ENCODE results near the gene EIF3J.
"Not testable (repeated sequence)": the region's sequence is repeated elsewhere in the genome, so short reads cannot be mapped to it uniquely, and the experiment has no call there.

Gene EIF3J, protein sequence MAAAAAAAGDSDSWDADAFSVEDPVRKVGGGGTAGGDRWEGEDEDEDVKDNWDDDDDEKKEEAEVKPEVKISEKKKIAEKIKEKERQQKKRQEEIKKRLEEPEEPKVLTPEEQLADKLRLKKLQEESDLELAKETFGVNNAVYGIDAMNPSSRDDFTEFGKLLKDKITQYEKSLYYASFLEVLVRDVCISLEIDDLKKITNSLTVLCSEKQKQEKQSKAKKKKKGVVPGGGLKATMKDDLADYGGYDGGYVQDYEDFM

DNA sequence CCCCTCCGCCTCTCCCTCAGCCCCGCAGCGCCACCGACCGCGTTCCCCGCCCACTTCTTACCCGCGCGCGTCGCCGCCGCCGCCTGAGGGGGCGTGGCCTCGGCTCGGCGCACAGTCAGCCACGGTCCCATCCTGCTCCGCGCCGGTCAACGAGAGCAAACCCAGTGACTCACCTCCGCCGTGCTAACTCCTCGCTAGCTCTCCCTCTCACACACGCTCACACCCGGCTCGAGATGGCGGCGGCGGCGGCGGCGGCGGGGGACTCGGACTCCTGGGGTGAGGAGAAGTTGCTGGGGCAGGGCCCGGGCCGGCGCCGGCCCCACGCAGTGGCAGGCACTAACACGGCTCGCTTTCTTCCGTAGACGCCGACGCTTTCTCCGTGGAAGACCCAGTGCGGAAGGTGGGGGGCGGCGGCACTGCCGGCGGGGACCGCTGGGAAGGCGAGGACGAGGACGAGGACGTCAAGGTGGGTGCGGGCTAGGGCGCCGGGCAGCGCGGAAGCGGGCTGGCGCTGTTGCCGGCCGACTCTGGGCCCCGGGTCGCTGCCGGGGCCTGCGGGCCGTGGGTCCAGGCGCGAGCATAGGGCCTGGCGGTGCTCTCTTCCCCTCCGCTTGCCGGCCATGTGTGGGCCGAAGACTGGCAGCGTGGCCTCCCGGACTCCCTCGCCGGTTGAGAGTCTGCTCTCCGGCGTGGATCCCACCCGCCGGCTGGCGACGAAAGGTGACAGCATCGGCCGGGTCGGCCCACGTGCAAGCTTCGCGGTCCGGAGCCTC lies at the start of gene EIF3J:
EIF3J (plus strand) TSS at position 186 of the 773 bp plus-strand sequence; CDS start at position 234, 48 bp downstream.
- DNase-seq, result peak; percentile 98

DNA sequence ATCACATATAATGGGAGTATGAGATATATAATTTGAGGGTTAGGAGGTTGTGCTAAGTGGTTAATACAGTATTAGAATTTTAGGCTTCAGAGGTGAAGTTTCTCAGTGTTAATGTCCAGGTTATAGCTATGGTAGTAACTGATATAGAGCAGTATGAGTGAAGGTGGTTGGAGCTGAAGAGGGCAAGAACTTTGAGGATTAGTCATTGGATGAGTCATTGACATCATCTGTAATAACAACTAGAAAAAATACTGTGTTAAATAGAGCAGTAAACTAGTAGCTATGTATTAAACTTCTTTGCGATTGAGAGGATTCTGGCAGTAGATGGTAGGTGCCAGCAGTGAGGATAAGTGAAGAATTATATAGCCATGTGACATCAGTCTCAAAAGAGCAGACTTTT lies 47.5 kb upstream of the EIF3J start:
- DNase-seq, result peak; percentile 84

DNA sequence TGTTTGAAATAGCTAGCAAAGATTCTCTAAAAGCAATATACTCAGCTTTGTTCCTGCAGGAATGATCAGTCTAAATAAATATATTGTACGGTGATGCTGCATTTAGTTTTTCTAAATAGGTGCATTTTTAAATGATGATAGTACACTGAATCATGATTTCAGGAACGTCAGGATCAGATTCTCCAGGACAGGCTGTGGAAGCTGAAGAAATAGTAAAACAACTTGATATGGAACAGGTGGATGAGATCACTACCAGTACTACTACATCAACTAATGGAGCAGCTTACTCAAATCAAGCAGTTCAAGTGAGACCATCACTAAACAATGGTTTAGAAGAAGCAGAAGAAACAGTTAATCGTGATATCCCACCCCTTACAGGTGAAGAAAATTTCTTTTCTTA lies 46.3 kb upstream of the EIF3J start:
- DNase-seq, result peak; percentile 16

DNA sequence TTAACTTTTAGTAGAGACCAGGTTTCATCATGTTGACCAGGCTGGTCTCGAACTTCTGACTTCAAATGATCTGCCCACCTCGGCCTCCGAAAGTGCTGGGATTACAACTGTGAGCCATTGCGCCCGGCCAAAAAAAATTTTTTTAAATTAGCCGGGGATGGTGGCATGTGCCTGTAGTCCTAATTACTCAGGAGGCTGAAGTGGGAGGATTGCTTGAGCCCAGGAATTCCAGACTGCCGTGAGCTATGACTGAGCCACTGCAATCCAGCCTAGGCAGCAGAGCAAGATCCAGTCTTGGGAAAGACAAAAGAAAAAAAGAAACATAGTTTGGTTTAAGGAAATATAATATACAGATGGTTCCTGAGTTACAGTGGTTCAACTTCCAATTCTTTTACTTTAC lies 44.9 kb upstream of the EIF3J start:
- no peak for DNase-seq

DNA sequence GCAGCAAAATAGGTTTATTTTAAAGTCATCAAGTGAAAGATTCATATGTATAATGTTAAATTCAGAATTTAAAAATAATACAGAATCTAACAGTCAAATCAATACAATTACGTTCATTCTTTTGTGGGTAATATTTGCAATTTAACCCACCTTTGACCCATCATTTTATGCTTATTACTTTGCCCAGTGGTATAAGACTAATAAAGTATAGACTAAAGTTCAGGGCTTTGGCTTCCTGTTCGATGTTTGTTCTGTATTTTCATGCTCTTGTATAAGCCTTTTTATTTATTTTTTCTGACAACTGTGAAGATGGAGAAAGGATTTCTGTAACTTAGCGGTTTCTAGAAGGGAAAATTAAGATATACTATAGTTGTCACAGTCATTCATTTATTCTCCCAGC lies 44.3 kb upstream of the EIF3J start:
- no peak for DNase-seq

DNA sequence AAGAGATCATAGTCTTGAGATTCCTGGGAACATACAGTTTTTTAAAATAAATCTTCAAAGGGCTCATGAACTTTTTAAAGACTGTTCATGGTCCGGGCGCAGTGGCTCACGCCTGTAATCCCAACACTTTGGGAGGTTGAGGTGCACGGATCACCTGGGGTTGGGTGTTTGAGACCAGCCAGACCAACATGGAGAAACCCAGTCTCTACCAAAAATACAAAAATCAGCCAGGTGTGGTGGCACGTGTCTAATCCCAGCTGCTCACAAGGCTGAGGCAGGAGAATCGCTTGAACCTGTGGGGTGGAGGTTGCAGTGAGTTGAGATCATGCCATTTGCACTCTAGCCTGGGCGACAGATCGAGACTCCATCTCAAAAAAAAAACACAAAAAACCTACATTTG lies 41.4 kb upstream of the EIF3J start:
- DNase-seq, result no peak

DNA sequence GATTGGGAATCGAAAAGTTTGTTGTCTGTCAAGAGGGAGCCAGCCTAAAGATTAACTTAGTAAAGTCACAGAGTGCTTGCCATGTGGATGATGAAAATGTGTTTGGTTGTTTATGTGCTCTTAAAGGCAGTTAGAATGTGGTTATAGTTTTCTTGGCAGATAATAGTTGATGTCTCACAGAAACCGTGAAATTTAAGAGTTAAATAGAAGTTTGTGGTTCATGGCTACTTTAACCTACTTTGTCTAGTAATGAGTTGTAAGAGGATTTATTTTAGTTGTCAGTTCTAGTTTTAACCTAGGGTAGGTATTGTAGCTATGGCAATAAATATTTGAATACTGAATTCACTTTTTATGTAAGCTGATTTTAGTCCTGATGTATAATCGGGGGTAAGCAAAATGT lies 36.4 kb upstream of the EIF3J start:
- DNase-seq, result no peak

DNA sequence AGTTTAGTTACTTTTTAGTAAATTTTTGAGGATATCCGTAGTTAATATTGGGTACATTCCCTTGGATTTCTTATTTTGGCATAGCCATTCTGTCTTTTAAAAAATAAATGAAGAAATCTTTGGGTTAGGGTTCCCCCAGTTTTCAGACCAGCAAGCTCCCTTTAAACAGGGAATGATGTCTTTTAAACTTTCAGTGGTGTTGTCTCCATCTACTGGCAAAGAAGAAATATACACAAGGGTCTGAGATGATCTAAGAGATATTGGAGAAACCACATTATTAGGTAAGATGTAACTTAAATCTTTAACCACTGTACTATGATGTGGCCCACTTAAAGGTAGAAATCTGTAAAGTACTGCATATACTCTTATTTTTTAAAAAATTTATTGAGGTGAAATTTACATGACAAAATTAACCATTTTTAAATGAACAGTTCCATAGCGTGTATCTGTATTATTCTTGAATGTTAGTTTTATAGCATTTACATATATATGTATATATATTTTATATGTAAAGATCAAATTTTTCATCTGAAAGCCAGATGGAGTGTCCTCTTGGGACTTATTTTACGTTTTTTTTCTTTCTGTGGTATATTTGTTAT lies 35.1 kb upstream of the EIF3J start:
- DNase-seq, result peak; percentile 55

DNA sequence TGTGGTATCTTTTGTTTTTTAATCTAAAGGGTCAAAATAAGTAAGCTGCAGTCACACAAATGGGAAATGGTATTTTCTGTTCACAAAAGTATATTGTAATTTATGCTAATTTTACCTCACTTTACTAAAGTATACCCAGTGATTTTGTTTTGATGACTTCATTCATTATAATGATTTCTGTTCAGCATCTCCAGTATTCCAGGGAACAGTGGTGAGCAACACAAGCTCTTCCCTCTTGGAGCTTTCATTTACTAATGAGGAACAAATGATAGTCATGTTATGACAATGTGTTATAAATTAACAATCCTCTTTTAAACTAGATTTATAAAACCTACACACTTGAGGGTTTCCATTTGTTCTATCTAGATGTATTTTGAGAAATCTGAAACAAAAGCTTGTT lies 20.5 kb upstream of the EIF3J start:
- DNase-seq, result no peak

DNA sequence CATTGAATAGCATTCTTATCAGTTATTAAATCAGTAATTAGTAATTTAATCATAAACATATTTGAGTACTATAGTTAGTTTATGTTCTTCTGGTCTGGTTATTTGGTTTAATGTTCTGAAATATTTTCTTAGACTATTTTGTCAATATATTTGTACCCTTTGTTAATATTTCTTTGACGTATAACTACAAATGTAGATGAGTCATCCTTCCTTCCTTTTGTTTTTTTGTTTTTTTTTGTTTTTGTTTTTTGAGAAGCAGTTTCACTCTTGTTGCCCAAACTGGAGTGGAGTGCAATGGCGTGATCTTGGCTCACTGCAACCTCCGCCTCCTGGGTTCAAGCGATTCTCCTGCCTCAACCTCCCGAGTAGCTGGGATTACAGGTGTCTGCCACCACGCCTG lies 17.4 kb upstream of the EIF3J start:
- no peak for DNase-seq

DNA sequence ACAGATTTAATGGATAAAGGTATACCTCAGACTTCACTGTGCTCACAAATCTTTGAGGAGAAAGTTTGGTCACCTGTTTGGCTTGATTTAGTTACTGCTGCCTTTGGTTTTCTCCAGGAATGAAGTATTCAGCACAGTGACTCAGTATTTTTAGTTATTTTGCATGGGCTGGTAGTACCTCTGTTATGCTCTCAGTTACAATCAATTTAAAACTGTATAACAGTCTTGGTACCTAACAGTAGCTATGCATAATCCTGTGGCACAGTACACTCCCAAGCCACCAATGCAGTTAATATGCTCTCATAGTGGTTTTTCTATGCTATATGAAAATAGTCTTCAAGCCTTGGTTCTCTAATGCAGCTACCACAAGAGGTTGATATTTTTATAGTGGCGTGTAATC lies 11.9 kb upstream of the EIF3J start:
- DNase-seq, result no peak

DNA sequence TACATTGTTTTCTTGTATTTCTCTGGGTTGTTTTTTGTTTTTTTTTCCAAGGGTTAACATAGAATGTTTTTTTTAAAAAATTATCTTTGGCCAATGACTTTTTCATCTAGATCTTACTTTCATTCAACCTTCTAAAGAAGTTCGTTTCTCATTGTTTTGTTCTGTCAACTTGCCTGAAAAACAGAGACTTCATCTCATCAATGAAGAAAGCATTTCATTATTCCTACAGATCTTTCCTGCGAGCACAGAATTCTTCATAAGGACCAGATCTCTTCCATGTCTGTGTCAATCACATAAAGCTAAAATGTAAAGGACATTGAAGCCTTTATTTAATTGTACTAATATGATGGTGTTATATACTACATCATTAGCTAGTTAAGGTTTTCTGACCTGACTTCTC lies 9.7 kb upstream of the EIF3J start:
- DNase-seq, result no peak

DNA sequence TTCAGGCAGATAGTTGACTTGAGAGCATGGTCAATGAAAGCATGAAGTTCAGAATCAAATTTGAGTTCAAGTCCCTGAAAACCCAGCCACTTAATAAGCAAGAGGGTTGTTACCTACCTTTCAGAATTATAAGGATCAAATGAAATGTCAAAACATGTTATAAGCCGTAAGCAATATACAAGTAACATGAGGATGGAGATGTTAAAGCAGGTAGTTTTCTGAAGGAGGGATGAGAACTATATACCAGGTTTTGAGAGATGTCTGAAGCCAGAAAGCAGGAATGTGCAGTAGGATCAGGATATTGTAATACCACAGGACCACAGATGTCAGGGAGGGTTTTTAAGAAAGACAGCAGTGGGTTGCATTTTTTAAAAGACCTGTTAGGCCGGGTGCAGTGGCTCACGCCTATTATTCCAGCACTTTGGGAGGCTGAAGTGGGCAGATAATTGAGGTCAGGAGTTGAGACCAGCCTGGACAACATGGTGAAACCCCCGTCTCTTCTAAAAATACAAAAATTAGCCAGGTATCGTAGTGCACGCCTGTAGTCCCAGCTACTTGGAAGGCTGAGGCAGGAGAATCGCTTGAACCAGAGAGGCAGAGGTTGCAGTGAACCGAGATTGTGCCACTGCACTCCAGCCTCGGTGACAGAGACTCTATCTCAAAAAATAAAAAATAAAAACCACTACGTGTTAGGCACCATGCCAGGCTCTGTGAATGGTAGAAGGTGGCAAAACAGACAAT lies 6.9 kb upstream of the EIF3J start:
- DNase-seq, result no peak

DNA sequence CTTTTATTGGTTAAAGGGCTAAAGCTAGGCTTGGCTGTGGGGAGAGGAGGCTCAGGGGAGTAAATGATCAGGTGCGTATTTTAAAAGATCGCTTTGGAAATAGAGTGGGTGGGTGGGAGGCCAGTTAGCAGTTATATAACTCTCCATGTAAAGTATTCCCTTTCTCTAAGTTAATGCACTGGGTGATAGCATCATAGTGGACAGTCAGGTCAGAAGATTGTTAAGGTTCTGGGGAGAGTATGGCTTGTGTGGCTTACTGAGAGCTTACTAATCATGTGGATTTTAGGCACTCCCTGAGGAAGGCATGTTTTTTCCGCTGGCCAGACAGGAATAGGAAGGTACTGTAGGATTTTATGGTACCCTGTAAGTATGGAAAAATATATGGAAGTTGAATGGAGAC lies 6.3 kb upstream of the EIF3J start:
- no peak for DNase-seq

DNA sequence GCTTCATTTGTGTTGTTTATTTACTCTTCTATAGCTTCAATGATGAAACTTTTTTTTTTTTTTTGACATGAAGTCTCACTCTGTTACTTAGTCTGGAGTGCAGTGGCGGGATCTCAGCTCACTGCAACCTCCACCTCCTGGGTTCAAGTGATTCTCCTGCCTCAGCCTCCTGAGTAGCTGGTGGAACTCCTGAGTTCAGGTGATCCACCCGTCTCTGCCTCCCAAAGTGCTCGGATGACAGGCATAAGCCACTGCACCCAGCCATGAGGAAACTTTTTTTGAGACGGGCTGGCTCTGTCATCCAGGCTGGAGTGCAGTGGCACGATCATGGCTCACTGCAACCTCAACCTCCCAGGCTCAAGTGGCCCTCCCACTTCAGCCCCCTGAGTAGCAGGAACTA lies 4.7 kb upstream of the EIF3J start:
- DNase-seq, result not testable (repeated sequence)

DNA sequence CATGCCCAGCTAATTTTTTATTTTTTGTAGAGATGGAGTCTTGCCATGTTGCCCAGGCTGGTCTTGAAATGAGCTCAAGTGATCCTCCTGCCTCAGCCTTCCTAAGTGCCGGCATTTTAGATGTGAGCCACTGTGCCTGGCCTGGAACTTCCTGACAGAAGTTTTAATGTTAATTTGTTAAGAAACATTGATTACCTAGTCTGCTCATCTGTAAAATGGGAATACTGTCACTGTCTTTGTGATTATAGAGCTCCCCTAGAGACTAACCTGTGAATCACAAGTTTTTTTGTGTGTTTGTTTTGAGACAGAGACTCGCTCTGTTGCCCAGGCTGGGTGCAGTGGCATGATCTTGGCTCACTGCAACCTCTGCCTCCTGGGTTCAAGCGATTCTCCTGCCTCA lies 4.3 kb upstream of the EIF3J start:
- DNase-seq, result no peak

DNA sequence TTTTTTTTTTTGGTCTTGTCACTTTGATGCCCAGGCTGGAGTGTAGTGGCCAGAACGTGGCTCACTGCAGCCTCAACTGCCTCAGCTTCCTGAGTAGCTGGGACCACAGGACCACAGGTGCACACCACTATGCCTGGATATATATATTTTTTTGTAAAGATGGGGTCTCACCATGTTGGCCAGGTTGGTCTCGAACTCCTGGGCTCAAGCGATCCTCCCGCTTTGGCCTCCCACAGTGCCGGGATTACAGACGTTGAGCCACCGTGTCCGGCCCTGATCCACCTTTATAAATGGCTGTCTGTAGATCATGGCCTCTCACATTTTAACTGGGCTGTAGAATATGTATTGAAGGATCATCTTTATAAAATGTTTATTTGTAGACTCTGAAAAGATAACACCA lies 1.9 kb upstream of the EIF3J start:
- DNase-seq, result no peak

DNA sequence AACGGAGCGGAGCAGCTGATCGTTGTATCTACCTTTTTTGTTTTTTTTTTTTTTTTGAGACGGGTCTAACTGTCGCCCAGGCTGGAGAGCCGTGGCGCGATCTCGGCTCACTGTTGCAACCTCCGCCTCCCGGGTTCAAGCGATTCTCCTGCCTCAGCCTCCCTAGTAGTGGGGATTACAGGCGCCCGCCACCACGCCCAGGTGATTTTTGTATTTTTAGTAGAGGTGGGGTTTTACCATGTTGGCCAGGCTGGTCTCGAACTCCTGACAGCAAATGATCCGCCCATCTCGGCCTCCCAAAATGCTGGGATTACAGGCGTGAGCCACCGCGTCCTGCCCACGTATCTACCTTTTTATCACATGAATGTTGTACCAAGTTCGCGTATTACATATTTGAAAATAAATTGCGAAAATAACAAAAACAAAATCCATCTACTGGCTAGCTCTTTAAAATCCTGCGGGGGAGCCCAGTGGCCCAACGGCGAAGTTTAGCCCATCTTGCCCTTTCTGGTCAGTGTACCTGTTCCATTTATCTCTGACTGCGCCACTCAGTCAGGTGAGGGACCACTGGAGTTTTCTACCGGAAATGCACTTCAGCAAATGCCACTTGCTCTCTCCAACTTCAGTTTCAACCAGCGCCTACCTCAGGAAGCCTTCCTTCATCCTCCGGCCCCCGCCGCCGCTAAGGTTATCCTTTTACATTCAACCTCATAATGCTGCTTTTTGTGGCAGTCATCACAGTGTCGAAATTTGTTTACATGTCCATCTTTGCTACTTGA lies 1.2 kb upstream of the EIF3J start:
- DNase-seq, result no peak

DNA sequence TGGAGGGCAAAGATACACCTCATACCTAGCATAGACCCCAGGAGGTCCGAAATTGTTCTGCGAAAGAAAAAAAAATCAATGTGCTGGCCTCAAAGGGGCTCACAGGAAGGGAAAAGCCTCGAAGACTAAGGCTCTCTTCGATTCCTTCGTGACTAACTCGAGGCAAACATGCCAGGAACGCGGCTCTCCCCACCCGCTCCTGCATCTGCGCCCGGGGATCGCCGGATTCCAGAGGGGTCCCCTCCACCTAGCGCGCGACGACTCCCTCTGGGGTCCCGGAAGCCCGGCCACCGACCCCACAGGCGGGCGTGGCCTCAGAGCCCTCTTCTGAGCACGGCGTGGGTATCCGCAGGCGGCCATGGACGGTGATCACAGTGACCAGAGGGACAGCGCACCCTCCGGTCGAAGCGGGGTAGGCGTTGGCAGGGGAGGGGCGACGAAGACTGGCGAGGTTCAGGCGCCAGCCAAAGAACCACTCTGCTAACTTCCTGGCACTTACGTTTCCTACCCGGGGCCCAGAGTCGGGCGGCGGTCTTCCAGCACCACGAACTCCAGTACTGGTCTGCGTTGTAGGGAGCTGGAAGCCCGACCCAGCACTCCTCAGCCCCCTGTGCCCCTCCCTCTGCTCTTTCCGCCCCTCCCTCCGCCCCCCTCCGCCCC lies 515 bp upstream of the EIF3J start:
- peak; percentile 92 for DNase-seq

DNA sequence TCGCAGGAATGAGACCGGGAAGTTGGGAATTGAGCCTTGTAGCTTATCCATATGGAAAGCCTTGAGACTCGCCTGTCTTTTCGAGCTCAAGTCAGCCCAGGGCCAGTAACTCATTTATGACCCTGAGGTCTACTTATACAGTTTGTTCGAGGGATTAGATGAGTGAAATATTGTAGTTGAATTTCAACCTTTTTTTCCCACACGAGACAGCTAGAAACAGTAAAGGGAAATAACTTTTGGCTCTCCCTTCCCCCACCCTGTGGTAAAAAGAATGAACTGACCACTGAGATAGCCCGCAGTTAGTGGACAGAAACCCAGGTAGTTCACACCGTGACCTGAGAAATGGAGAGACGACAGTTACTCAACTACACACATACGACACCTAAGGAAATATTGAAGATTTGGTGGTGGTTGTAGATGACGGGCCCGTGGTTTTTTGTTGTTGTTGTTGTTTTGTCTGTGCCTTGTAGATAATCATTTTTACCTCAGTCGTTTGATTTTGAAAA lies 841 bp downstream of the EIF3J start:
- DNase-seq, result peak; percentile 55

DNA sequence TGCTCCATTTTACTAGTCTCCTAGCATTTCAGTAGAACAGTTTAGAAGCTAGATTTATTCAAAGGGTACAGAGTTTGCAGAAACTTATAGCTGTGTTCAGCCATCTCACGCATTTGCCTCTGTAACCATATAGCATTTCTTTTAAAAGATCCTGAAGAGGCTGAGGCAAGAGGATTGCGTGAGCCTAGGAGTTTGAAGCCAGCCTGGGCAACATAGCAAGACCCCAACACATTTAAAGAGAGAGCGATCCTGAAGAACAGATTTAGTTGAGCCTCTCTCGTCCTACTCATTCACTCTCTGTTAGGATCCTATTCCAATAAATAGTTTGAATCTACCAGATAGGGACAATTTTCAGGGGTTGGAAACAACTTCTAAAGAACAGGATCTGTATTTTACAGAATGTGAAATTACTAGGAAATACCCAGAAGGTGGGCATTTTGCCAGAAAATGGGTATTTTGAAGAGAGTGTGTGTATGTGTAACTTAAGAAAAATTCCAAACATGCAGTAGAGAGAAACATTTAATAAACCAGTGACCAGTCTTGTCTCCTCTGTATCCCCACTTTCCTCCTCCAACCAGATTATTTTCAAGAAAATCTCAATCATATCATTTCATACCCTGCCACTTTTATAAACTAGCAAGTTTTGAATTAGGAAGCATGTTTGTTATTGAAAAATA lies 4.5 kb downstream of the EIF3J start:
- peak; percentile 91 for DNase-seq
